Fibroblast of the aortic adventitia (primary cell): ENCODE results near the gene CCNK. TPM values are rescaled to one million over a fixed set of nuclear protein-coding genes. Genes with fewer than 3 reads are reported as not detected.

Experiments used
- DNase-seq: peaks from one replicate; pipeline ENCODE4 v3.0.0-alpha.2; 2010; ENCODE audit warnings: low read depth
- H3K4me3 ChIP-seq: 2 replicates; pipeline ENCODE4 v1.5.1; 2011; ENCODE audit warnings: low read depth, mild to moderate bottlenecking, control low read depth, low read length, moderate library complexity
- total RNA-seq: library from RNA; depleted of rRNA; stranded (reverse); fragments of >200 nt; gene quantifications from 2 replicates; pipeline ENCODE4 v1.2.3, GENCODE V29; 2012; ENCODE audit warnings: low replicate concordance
- TF ChIP-seq, protein P1 (sequence below): IDR thresholded peaks from 2 replicates; pipeline ENCODE4 v1.5.1; 2011; ENCODE audit warnings: mild to moderate bottlenecking, low read length, control low read depth, inconsistent platforms; ENCODE audit not compliant: insufficient read depth

CCNK gene
- total RNA-seq, 1 donor: 27.3 TPM

GRCh38 chr14:99513946-99514551 is 32.8 kb downstream of the CCNK start:
- TF ChIP-seq, protein P1, sequence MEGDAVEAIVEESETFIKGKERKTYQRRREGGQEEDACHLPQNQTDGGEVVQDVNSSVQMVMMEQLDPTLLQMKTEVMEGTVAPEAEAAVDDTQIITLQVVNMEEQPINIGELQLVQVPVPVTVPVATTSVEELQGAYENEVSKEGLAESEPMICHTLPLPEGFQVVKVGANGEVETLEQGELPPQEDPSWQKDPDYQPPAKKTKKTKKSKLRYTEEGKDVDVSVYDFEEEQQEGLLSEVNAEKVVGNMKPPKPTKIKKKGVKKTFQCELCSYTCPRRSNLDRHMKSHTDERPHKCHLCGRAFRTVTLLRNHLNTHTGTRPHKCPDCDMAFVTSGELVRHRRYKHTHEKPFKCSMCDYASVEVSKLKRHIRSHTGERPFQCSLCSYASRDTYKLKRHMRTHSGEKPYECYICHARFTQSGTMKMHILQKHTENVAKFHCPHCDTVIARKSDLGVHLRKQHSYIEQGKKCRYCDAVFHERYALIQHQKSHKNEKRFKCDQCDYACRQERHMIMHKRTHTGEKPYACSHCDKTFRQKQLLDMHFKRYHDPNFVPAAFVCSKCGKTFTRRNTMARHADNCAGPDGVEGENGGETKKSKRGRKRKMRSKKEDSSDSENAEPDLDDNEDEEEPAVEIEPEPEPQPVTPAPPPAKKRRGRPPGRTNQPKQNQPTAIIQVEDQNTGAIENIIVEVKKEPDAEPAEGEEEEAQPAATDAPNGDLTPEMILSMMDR: no peak
- no peak for DNase-seq
- H3K4me3 ChIP-seq: no peak overlapping the region

DNA sequence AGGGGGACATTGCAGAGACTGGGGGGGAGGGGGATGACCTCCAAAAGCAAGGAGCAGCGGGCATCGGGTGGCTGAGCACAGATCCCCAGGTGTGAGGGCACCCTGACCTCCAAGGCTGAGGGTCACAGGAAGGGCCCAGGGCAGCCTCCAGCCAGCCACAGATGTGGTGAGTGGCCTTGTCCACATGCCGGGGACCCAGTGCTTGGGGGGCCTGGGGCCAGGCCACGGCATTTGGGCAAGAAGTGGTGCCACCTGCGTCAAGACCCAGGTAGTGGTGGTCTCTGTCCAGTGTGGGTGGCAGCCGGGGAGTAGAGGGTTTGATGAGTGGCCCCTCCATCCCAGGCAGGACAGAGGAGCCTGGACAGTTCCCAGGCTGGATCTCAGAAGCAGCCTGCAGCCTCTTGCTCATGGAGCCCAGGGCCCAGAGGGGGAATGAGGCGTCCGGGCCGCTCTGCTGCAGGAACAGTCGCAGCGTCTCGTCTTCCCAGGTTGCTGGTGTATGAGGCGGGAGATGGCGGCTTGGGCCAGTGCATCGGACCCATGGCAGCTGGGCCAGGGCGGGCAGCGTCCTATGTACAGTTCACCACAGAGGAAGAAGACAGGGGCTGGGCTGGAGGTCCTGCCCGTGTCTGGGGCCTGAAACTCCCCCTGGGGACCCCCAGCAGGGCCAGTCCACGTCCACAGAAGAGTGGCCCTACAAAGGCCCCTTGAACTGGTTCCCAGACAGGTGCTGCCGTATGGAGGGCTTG is 33.5 kb downstream of the CCNK start:
- TF ChIP-seq, protein P1: no peak
- no peak overlapping the region for H3K4me3 ChIP-seq
- DNase-seq: no peak

DNA sequence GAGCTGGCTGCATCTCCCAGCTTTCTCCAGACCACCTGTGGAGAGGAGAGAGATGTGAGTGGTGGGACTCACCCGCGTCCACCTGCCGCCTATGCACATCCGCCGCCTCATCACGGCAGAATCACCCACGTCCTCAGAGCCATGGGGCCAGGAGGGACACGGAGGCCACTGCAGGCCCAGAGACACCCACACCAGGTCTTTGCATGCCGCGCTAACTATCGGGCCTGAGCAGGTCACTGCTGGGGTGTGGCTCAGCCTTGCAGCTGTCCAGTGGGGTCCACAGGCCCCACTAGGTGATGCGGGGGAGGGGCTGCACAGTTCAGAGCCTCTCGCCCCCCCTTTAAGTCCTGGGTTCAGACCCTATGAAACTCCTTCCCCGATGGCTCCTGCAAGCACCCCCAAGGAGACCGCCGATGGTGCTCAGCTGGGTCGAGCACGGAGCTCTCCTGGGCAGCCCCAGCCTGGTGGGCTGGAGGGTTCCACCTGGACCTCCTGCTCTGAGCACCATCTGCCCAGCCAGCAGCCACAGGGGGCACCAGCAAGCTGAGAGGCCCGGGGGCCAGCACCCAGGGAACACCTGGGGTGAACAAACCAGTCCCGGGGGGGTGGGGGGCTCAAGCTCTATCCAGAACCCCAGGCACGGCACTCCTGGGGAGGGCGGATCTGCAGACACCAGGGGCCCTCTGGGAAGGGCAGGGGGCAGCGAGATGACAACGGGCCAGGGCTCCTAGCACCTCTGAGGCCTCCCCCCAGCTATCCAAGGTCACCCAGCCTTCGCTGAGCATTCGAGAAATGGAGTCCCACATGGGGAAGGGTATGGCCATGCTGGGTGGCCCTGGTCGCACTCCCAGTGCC is 34.3 kb downstream of the CCNK start:
- TF ChIP-seq, protein P1: no peak
- H3K4me3 ChIP-seq: no peak overlapping the region
- DNase-seq: no peak

DNA sequence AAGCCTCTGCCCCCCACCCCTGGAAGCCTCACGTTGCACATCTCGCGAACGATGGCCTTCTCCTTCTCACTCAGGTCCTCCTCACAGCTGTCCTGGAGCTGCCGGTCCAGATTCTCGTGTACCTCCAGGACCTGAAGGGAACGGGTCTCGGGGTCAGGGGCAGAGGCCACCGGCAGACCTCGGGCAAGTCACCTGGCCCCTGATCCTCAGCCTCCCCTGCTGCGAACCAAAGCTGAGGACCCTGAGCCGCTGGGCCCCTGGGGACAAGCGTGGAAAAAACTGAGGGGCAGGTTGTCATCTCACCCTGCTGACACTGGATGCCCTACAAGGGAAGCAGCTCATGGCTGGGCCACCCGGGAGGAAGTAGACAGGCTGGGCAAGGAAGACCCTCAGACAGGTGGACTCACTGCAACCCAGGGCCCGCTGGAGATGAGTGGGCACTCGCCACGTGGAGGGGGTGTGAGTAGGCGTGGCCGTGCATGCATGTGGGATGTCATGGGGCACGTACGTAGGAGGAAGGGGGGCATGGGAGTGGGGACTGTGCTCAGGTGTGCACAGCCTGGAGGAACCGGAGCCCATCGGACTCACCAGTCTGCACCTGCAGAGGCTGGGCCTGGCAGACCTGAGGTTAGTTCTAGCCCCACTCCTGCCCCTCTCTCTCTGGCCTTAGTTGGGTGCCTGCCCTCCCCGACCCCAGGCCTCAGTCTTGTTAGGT is 35.1 kb downstream of the CCNK start:
- DNase-seq: no peak
- no peak overlapping the region for H3K4me3 ChIP-seq
- TF ChIP-seq, protein P1: no peak

GRCh38 chr14:99516871-99517642 is 35.8 kb downstream of the CCNK start:
- no peak overlapping the region for H3K4me3 ChIP-seq
- TF ChIP-seq, protein P1: no peak
- no peak for DNase-seq
